Measurements from ENCODE around the gene RIC3.

Gene RIC3

GRCh38 chr11:8087756-8088155 is 81.1 kb downstream of the RIC3 start:
- FAIRE-seq (no peak), DNase-seq (ENCODE audit: low spot score) (no peak)

GRCh38 chr11:8087185-8087584 is 81.6 kb downstream of the RIC3 start:
- FAIRE-seq (no peak), DNase-seq (ENCODE audit: low spot score) (no peak)

DNA sequence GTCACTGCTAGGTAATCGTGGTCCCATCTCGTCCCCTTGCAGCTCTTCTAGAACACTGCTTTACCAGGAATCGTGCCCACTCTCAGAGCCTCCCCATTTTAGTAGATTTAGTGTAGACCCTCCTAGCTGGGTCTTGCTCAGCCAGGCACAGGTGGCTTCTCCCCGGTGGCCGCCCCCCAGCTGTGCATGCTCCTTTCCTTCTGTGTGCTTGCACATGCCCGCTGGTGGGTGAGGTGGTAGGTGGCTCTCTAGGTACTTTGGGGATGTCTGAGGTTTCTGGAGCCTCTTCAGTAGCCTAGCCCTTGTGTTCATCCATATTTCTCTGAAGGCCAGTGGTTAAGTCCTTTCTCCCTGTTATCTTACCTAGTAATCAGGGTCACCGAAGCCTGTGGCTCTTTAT is 82.3 kb downstream of the RIC3 start:
- FAIRE-seq (no peak), DNase-seq (ENCODE audit: low spot score) (no peak)

DNA sequence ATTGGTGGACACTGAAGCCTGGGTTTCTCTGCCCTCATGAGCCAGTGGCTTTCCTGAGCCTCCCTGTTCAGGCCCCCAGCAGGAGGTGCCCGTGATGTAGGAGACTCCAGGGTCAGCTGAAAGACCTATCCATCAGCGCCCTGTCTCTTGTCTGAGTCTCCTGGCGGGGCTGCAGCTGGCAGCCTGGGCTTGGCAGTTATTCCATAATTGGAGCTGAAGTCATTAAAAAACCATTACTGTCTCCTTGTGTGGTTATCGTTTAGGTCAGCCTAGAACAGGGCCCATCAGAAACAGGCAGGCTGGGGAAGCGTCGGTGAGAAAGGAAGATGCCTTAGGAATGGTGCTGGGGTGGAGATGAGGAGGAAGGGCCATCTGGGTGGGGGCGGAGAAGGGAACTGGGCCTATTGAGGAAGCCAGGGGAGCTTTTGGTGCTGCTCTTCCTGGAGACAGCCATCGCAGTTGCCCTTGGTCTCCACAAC is 82.8 kb downstream of the RIC3 start:
- FAIRE-seq (no peak), DNase-seq (ENCODE audit: low spot score) (no peak)

GRCh38 chr11:8085011-8085645 is 83.7 kb downstream of the RIC3 start:
- FAIRE-seq = no peak
- DNase-seq (ENCODE audit: low spot score) = no peak

- FAIRE-seq (no peak), DNase-seq (ENCODE audit: low spot score) (no peak)
Observed at GRCh38 chr11:8084352-8084751, 84.5 kb downstream of the RIC3 start.

- FAIRE-seq (no peak), DNase-seq (ENCODE audit: low spot score) (no peak)
Observed at GRCh38 chr11:8083871-8084281, 84.9 kb downstream of the RIC3 start.

DNA sequence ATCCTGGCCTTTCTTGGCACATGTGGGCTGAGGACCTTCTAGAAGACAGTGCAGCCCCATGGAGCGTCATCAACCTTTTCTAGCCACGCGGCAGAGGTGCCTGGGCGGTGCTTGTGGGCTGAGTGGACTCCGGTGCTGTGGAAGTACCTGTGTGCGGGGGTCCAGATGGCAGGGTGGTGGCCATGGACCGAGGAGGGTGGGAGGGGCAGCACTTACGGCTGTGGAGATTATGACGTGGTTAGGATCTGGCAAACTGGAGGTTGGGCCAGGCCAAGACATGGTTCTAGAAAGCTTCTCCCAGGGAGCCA is 85.8 kb downstream of the RIC3 start:
- no peak for DNase-seq (ENCODE audit: low spot score)
- FAIRE-seq = no peak

DNA sequence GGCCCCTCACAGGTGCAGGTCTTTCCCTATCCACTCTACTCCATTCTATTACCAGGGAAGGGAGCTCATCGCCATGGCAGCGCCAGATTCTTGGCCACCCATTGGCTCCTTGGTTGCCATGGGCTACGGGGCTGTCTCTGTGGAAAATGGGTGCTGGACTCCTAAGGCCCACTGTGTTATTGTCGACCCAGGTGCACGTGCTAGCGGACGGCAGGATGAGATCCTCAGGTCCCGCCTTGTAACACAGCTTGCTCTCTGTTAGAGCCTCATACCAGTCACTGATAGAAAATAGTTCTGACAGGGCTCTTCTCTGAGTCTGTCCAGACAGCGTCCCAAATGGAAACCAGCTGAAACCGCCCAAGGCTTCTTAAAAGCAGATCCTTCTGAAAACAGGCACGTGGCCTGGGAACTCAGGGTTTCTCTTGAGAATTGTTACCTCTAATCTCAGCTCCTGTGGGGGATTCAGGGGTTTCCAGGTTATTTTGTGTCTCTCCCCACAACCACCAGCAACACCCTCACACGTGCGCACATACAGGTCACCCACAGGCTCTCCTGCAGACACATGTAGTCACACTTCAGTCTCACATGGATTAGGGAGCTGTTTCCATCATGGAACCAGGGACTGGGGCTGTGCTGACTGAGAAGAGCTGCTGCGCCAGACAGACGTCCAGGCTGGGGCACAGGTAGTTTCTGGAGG is 86.3 kb downstream of the RIC3 start:
- DNase-seq (ENCODE audit: low spot score) = no peak
- no peak for FAIRE-seq

DNA sequence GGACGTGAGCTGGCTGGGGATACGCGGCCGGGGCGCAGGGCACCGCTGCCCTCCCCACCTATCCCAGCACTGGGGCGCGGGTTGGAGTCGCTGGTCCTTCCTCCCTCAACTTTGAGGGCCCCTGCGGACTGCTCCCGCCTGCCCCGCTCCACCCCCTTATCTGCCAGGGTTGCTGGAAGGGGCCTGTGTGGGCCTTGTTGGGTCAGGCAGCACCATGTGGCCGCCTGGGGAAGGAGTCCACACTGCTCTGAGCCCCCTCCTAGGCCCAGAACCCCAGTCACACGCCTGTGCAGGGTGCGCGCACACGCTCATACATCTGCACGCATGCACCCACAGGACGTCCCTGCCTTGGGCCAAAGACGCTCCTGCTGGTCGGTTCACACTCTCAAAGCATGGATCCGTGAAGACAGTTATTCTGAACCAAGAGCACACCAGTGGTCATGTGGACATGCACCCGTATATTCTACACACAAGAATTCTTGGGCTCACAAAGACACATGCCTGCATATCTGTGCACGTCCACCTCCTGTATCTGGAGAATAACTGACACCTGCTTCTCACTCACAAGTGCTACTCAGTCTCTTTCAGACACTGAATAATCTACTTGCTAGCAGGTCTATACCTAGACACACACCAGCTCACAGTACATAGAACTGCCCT is 87.1 kb downstream of the RIC3 start:
- no peak for DNase-seq (ENCODE audit: low spot score)
- no peak for FAIRE-seq

DNA sequence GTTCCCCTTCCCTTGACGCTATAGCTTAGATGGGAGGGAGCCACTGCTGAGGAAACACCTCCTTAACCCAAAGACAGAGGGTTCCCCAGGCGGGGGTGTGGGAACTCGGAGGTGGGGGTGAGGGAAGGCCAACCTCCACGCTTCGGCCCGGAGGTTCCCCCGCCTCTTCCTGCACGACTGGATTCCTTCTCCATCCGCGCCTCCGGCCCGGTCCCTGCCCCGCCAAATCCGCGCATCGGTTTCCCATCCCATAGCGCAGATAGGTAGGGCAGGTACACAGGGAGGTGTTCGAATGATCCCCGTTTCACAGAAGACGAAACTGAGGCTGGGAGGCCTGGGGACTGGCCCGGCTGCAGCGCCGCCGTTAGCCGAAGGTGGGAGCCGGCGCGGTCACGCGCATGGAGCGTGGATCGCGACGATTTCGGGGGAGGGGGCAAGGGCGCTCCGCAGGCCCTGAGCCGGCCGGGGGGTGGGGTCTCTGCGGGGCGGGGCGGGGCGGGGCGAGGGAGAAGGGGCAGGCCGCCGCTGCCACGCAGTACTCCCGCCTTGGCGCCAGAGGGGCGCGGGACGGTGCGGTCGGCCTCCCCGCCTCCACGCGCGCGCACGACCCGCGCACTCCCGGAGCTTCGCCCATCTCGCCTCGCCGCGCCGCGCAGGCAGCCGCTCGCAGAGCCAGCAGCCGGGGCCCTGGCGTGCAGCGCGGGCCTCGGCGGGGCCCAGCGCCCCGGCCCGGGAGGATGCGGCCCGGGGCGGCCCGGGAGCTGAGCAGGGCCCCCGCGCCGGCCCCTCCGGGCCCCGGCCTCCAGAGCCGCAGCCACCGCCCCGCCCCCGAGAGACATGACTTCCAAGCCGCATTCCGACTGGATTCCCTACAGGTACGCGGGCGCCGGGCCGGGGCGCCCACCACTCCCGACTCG is 87.9 kb downstream of the RIC3 start, which contains the start of gene TUB:
Gene TUB, plus strand, starts transcription at position 538 of the 917 bp plus-strand sequence. Its CDS starts 300 bp downstream, at position 838.
- DNase-seq (ENCODE audit: low spot score) = no peak
- FAIRE-seq = no peak

GRCh38 chr11:8080069-8080670 is 88.7 kb downstream of the RIC3 start:
- DNase-seq (ENCODE audit: low spot score) (no peak), FAIRE-seq (no peak)

GRCh38 chr11:8079111-8079675 is 89.6 kb downstream of the RIC3 start:
- no peak for DNase-seq (ENCODE audit: low spot score)
- FAIRE-seq = no peak

DNA sequence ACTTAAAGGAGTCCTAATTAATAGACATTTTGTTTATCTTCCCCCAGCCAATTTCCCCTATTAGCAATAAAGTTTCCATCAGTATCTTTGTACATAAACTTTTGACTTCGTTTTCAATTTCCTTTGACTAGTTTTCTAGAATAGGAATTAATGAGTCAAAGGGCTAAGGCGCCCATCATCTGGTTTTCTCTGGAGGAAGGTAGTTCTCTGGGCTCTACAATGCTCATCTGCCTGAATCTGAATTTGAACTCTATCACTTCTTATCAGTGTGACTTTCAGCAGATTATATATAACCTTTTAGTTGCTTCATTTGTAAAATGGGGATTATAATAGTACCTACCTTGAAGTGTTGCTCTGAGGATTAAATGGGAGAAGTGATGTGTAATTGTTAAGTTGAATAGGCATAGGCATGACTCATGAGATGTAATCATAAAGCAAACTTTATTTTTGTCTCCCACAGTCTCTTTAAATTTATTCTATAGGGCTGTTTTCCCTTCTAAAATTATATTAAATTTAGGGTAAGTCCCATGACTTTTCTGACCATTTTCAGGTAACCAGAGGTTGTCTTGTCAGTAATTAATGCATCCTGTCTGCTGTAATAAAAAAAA is 93.6 kb downstream of the RIC3 start:
- FAIRE-seq (no peak), DNase-seq (ENCODE audit: low spot score) (no peak)

DNA sequence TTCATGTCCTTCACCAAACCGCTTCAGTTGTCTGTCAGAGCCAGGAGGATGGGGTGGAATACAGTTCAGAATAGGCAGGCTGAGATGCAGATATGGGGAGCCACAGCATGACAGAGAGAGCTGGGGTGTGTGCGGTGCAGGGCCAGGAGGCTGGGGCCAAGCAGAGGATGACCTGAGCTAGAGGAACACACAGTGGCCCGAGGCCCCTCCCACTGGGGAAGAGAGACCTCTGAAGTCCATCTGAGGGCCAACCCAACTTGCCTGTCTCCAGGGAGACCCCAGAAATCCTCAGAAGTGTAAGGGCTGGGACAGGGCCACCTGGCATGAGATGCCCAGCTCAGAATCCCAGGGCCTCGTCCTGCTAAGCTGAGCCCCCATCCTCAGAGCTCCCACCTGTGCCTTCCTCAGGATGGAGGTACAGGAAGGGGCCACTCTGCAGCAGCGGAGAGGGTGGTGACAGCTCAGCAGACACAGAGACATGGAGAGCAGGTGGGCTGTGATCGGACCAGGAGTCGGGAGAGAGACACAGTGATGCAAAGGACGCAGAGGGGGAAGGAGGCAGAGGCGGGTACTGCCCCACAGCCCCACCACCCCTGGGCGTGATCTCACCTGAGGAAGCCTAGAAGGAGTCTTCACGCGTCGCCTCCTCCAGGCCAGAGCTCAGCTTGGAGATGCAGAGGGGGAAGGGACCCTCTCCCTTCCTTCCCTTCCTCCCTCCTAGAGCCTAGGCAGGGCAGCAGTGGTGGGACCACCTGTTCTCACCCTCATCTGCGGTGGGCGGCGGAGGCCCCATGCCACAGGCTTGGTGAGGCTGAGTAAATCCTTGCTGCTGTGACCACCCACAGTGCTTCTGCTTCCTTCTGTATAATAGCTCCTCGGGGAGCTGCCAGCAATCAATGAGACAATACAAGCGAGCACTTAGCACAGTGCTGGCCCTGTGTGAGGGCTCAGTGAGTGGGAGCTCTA is 96.9 kb downstream of the RIC3 start:
- DNase-seq (ENCODE audit: low spot score) = no peak
- FAIRE-seq = no peak

DNA sequence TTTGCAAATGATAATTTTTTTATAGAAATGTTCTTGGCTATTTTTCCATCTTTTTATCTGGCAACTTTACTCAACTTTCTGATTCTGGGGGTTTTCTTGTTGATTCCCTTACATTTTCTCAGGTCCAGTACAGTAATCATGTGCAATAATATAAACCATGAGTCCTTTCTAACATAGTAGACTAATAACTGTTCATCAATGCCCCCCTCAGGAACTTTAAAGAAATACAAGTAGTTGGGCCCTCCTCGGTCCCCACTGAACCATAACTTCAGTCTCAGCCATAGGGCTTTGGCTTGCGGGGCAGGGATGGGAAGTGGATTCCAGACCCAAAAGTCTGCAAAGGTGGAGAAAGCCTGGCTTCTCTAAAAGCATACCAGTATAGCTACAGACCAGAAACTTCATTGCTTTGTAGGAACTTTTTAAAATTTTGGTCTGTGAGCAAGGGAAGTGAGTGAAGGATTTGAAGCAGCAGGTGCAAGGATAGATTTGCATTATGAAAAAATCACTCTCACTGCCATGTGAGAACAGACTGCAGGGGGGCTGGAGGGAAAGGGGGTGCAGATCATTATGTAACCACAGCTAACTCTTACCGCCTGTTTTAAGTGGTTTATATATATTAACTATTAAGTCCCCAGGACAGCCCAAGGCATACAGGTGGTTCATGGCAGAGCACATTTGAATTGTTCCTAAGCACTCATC is 98.3 kb downstream of the RIC3 start:
- FAIRE-seq = peak; percentile 15
- DNase-seq (ENCODE audit: low spot score) = no peak

- FAIRE-seq (no peak), DNase-seq (ENCODE audit: low spot score) (no peak)
Observed at GRCh38 chr11:8069771-8070170, 99.1 kb downstream of the RIC3 start.

GRCh38 chr11:8068605-8069221 is 100.1 kb downstream of the RIC3 start:
- DNase-seq (ENCODE audit: low spot score) (peak; percentile 84), FAIRE-seq (peak; percentile 94)
